GM12892 (cell line): ENCODE data around the gene TNFRSF1B.

Experiments
- DNase-seq: peaks from one replicate; pipeline ENCODE4 v3.0.0; 2011; ENCODE audit not compliant: insufficient read length
- FAIRE-seq: peaks from 2 replicates; lab custom pipeline; 2011; peaks lifted over from hg19 to GRCh38; lab: Jason Lieb, UNC
- POLR2A ChIP-seq: IDR thresholded peaks from 2 replicates; pipeline ENCODE4 v1.6.1; 2011; ENCODE audit warnings: low read depth, low read length, control low read depth
- POLR2AphosphoS5 ChIP-seq: IDR thresholded peaks from 2 replicates; pipeline ENCODE4 v1.6.1; 2011; ENCODE audit warnings: low read depth, low read length, control low read depth
- TAF1 ChIP-seq: IDR thresholded peaks from 2 replicates; pipeline ENCODE4 v1.6.1; 2011; ENCODE audit warnings: low read depth, mild to moderate bottlenecking, control low read depth, low read length, borderline replicate concordance

TNFRSF1B gene

DNA sequence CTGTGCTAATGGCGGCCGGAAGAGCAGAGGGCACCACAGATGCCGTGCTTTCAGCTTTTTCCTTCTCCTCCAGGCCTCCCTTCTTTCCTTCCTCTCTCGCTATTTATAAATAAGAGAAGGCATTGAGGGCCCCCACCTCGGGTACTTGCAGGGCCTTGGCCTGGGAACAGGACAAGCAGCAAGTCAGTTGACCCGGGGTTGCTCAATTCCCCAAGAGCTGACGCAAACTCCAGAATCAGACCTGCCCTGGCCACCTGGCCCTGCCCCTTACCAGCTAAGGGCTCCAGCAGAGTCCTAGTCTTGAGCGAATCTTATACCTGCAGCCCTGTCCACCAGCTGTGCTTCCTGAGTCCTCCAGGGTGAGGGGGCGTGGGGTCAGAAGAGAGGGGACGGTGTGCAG, 13.5 kb downstream of the TNFRSF1B start:
- no peak for FAIRE-seq
- TF ChIP-seq TAF1 (no peak), POLR2AphosphoS5 (no peak), POLR2A (no peak)
- DNase-seq, result no peak

GRCh38 chr1:12180903-12181302, 14.1 kb downstream of the TNFRSF1B start:
- TF ChIP-seq TAF1 (no peak), POLR2AphosphoS5 (no peak), POLR2A (no peak)
- no peak for FAIRE-seq

GRCh38 chr1:12181568-12181967, 14.8 kb downstream of the TNFRSF1B start:
- no peak for FAIRE-seq
- TF ChIP-seq POLR2A, result no peak
- no peak for DNase-seq

More at GRCh38 chr1:12180903-12181302, 14.1 kb downstream of the TNFRSF1B start:
- DNase-seq, result no peak

GRCh38 chr1:12182410-12182984, 15.7 kb downstream of the TNFRSF1B start:
- no peak for FAIRE-seq
- DNase-seq, result no peak
- TF ChIP-seq POLR2A (0 out of 2 replicates have a peak, but pooled peaks have one; percentile 4), POLR2AphosphoS5 (no peak)

- TF ChIP-seq POLR2A (no peak), POLR2AphosphoS5 (no peak), TAF1 (no peak)
- FAIRE-seq (no peak), DNase-seq (no peak)
Measured at GRCh38 chr1:12183095-12183794, 16.5 kb downstream of the TNFRSF1B start.

GRCh38 chr1:12184008-12184681, 17.4 kb downstream of the TNFRSF1B start:
- DNase-seq (no peak), FAIRE-seq (peak; percentile 30)
- TF ChIP-seq POLR2A, result no peak
- no peak for TF ChIP-seq POLR2AphosphoS5

DNA sequence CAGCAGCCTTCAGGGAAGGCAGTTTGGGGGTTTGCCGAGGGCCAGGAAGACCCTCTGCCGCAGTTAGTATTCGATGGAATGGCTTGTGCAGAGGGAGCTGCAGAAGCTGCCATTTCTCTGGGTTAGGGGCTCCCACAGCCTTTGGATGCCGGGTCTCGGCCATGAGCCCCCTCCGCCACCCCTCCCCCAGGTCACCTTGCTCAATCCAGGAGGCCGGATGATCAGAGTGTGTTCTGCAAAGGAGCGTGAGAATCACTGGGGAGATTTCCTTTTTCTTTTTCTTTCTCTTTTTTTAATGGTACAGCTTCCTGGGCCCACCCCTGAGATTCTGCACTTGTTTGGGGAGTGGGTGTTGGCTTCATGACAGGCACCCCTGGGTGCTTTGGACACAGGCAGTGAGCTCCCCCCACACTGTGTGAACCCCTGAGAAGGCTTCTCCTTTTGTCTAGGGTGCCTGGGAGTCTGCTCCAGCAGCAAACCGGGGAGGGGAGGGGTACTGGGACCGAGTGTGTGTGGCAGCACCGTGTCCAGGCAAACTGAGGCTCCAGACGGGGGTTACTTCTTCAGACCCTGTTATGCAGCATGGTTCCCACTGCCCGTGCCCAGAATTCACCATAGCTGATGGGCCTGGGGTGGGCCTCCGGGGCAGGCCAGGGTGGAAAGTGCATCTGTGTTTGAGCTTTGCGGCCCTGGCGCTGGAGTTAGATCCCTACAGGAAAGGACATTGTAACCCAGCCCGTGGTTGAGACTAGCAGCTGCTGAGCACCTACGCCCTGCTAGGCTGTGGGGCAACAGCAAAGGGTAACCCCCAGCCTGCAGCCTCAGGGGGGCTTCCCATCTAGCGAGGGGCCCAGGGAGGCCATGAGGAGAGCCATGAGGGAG, 18.5 kb downstream of the TNFRSF1B start:
- no peak for DNase-seq
- FAIRE-seq, result no peak
- no peak for TF ChIP-seq TAF1
- no peak for TF ChIP-seq POLR2AphosphoS5
- TF ChIP-seq POLR2A, result no peak

DNA sequence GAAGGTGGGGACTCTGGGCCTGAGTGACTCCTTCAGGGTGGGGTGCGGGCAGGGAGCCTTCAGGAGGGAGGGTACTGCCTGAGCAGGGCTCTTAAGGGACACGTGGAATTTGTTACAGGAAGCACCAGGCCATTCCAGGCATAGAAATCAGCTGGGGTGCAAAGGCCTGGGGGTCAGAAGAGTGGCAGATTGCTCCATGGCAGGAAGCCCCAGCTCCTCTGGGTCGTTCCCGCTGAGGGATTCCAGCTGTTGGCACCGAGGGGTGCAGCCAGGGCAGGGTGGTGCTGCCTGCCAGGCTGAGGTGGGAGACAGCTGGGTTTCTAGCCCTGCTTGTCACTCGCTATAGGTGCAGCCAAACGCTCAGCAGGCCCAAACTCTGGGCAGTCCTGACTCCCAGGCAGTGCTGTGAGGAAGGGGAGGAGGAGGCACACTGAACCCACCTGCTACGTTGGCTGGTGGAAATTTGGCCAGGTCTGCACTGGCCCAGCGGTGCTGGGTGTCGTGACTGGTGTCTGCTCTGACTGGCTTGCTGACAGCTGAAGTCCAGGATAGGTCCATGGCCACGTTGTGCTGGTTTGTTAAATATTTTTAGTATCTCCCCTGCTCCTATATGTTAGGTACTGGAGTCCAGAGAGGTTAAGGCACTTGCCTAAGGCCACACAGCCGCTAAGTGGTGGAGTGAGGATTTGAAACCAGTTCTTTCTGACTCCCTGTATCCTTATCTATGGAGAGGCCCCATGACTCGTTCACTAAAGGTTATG, 19.3 kb downstream of the TNFRSF1B start:
- TF ChIP-seq POLR2A (no peak), TAF1 (no peak), POLR2AphosphoS5 (no peak)

GRCh38 chr1:12186679-12186985, 19.8 kb downstream of the TNFRSF1B start:
- DNase-seq (no peak), FAIRE-seq (no peak)
- no peak for TF ChIP-seq POLR2A
- TF ChIP-seq TAF1, result no peak
- TF ChIP-seq POLR2AphosphoS5, result no peak

More for the DNA sequence above, 19.3 kb downstream of the TNFRSF1B start:
- no peak for FAIRE-seq
- DNase-seq, result no peak

- no peak for DNase-seq
- no peak for FAIRE-seq
- TF ChIP-seq POLR2A (no peak), POLR2AphosphoS5 (no peak), TAF1 (no peak)
Measured at GRCh38 chr1:12188115-12188514, 21.3 kb downstream of the TNFRSF1B start.
